GM18526 (cell line): Measurements from ENCODE around the gene ENPP1.

Experiments
- POLR2A ChIP-seq: IDR thresholded peaks from 3 replicates; pipeline ENCODE4 v1.6.1; 2011; ENCODE audit not compliant: insufficient read length; ENCODE audit errors: extremely low read depth

Gene ENPP1

DNA sequence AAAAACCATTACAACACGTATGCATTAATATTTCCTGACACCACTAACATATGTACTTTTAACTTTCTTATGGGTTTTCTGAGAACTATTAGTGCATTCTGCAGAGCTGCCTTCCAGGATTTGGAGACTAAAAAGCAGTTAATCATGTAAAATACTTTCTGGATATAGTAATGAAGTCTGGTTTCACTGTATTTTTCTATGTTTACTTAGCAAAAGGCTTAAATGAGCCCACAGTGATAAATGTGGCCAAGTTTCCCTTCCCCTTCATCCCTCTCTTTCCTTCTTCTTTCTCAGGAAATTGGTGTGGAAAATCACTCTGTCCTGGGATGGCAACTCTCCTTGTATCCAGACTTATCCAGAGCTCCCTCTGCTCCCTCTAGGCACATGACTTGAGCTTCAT is 29.7 kb upstream of the ENPP1 start:
- no peak for TF ChIP-seq POLR2A

DNA sequence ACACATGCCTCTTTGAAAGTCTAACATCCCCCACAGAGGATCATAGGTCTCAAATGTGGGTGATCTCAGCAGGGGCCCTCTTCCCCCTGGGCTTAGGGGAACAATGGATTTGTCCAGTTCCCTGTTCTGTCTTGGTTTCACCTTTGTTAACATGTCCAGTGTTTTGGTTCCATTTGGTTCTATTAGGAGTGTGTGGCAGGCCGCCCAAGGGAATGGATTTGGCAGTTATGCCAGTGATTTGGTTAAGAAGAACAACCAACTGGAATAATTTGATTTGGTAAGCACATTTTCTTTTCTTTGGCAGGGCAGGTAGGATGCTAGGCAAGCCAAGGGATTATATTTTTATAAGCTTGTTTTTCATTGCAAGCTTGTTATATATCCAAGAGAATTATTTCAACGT is 28.5 kb upstream of the ENPP1 start:
- TF ChIP-seq POLR2A, result no peak

- no peak for TF ChIP-seq POLR2A
Measured at GRCh38 chr6:131780600-131780999, 27.2 kb upstream of the ENPP1 start.

DNA sequence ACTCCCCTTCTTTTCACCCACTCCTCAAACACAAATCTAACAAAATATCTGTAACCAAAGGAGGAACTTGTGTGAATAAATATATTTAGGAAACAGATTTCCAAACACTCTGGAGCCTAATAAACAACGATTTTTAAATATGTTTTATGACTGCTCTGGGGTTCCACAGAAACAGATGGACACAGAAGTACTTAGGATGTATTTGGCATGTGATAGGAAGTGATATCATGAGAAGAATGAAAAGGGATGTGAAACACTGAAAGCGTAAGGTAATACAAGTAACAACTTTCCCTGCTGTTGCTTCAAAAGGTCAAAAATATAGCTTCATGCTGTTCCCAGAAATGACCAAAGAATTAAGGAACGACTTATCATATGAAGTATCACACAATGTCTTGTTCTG is 26.1 kb upstream of the ENPP1 start:
- TF ChIP-seq POLR2A, result no peak

GRCh38 chr6:131782764-131783163 is 25.1 kb upstream of the ENPP1 start:
- TF ChIP-seq POLR2A, result no peak

DNA sequence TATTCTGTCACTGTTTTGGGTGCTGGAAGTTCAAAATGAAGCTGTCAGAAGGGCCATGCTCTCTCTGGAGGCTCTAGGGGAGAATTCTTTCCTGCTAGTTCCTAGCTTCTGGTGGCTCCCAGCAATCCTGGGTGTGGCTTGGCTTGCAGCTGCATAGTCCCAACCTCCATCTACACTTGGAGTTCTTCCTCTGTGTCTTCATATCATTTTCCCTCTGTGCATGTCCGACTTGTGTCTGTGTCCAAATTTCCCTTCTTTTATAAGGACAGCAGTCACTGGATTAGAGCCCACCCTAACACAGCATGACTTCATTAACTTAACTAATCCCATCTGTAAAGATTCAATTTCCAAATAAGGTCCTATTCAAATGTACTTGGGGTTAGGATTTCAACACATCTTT is 23.3 kb upstream of the ENPP1 start:
- TF ChIP-seq POLR2A, result no peak

- TF ChIP-seq POLR2A, result no peak
Measured at GRCh38 chr6:131787079-131787478, 20.7 kb upstream of the ENPP1 start.

DNA sequence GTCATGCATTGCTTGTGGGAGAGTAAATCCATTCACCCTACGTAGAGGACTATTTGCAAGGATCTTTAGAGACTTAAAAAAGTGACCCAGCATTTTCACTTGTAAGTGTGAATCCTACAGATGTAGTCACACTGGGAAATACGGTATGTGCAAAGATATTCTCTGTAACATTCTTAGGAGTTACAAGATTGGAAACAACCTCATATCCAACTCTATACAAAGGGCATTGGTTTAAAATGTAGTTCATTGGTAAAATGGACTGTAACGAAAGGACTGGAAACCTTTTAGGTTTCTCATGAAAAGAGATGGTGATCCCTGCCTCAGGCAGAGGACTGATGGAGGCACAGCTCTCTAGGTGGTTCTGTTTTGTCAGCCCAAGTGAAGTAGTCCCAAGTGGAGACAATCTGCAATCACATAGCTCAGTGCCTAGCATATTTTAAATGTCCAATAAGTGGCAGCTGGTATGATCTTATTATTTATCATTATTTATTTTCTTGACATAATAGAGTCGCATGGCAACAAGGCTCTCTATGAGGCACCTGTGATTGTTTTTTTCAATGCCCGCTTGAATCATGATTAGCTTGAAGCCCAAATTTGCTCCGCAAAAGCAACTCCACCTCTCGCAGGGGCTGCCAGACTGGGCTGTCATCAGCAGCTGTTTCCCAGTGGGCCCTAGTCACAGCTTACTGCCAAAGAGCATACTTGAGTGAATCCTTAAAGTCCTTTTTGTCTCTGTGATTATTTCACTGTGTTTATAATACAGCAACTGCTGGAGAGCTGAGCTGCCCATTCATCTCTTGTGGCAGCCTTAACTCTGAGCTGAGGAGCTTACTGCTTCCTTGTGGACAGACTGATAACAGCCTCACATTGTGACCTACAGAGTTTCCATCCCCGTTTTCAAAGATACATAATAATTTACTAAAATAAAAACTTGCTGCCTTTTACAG is 19.8 kb upstream of the ENPP1 start:
- no peak for TF ChIP-seq POLR2A

DNA sequence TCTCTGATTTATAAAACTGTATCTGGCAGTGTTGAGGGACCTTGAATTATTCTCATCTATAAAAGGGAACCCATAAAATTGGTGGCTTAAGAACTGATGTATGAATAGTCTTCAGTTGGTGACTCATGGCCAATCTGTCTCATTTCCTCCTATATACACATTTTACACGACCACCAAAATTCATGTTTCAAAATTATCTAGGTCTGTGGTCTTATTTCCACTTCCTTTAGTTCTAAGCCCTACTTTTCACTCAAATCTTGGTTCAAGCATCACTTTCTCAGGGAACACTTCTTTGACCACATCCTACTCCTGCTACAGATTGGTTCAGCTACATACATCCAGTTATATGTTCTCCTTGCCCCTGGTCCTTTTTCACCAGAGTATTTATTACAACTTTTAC is 18.6 kb upstream of the ENPP1 start:
- TF ChIP-seq POLR2A, result no peak

GRCh38 chr6:131791476-131791875 is 16.3 kb upstream of the ENPP1 start:
- TF ChIP-seq POLR2A, result no peak

DNA sequence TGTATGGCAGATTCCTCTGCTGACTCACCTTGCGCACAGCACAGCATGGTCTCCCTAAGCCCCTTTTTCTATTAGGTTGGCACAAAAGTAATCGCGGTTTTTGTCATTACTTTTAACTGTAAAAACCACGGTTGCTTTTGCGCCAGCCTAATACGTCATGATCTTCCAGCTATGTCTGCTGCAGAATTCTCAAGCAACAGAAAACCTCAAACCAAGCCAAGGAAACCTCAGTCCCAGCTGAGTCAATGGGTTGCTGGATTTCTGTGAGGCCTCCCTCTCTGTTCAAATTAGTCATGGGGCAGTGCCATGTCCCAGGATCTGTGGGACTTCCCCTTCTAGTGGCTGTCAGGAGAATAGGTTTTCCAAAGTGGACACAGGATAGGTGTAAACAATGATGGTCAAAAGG is 15.7 kb upstream of the ENPP1 start:
- TF ChIP-seq POLR2A, result no peak

- TF ChIP-seq POLR2A, result no peak
Measured at GRCh38 chr6:131795366-131795765, 12.5 kb upstream of the ENPP1 start.

- no peak for TF ChIP-seq POLR2A
Measured at GRCh38 chr6:131802347-131802746, 5.5 kb upstream of the ENPP1 start.

- TF ChIP-seq POLR2A, result no peak
Measured at GRCh38 chr6:131803007-131803769, 4.6 kb upstream of the ENPP1 start.

GRCh38 chr6:131804131-131804530 is 3.7 kb upstream of the ENPP1 start:
- no peak for TF ChIP-seq POLR2A

- no peak for TF ChIP-seq POLR2A
Measured at GRCh38 chr6:131807321-131807643, 538 bp upstream of the ENPP1 start.
